ENCODE results near the gene BRD3OS. TPM values are rescaled to one million over a fixed set of nuclear protein-coding genes. Genes with fewer than 3 reads are reported as not detected.

The BRD3OS gene
- polyA plus RNA-seq, 12 donors: 8.2 to 15.7 (median 10.5) TPM; not detected in 1

- DNase-seq: no peak
Measured at GRCh38 chr9:133999851-134000265, 25.4 kb upstream of the BRD3OS start.

DNA sequence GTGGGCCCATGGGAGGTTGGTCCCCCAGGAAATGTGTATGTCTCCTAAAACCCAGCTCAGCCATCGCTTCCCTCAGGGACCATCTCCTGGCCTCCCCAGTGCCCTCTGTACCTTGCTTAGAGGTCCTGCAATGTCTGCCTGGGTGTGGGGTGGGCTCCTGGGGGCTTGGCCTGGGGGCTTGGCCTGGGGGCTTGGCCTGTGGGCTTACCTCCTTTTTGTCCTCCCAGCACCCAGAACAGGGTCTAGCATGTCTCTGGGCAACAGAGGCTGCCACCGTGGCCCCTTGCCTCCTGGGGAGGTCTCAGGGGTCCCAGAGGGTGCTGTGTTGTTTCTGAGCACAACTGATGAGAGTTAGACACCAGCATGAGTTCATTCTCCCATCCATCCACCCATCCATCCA, 22.5 kb upstream of the BRD3OS start:
- no peak for DNase-seq

DNA sequence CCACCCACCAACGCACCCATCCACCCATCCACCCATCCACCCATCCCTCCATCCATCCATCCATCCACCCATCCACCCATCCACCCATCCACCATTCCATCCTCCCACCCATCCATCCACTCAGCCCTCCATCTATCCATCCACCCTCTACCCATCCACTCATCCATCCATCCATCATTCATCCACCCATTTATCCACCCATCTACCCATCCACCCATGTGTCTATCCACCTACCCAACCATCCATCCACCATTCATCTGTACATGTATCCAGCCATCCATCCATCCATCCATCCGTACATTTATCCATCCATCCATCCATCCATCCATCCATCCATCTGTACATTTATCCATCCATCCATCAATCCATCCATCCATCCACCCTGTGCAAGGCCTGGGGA, 22.0 kb upstream of the BRD3OS start:
- no peak for DNase-seq

DNA sequence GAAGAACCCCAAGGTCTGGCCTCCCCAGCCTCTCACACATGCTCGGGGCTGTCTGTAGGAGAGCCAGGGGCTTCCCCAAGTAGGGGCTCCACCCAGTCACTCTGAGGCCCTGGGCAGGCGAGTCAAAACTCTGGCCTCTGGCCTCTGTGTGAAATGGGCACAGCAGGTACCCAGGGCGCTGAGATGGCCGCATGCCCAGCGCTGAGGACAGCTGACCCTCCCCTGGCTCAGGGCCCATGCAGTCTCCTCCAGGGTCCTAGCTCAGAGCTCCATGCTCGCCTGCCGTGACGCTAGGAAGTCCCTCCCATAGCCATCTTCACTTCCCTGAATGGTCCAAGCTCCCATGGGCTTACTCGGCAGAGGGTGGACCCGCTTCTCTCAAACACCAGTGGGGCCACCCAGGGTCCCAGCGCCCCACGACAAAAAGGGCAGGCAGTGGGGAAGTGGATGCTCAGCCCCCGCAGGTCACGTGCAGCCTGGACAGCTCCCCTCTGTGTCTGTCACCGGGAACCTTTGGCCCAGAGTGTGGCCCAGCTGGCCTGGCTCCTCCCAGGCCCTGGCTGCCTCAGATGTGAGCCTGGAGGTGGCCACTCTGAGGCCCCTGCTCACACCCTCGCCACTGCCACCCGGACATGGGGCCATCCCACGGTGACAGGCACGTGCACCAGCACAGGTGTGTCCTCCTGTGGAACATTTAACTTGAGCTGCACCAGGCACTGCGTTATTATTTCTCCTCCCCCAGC, 21.0 kb upstream of the BRD3OS start:
- no peak for DNase-seq

DNA sequence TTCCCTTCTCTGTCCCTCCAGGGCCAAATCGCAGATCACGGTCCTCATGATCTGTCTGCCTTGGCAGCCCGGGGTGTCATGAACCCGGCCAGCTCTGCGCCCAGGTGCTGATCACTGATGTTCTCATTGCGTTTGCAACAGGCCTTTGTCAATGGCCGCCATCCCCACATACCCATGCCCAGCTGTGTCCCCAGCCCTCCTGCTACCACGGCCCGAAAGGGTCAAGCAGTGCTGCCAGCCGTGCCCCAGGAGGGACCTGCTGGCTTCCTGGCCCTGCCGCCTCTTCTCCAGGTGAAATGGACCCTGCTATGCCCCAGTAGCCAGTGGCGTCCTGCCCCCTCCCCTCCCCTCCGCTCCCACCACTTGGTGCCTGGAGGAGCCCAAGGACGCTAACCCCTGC, 20.4 kb upstream of the BRD3OS start:
- no peak for DNase-seq

GRCh38 chr9:134005381-134005780, 19.9 kb upstream of the BRD3OS start:
- no peak for DNase-seq

DNA sequence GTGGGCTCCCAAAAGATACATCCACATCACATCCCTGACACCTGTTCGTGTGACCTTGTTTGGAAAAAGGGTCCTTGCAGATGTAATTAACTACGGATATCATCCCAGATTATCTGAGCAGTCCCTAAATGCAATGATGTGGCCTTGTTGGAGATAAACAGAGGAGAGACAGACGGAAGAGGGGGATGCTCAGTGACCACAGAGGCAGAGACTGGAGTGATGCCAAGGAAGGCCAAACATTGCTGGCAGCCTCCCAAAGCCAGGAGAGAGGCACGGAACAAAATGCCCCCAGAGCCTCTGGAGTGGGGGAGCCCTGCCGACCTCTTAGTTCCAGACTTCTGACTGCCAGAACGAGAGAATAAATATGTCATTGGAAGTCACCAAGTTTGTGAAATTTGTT, 18.1 kb upstream of the BRD3OS start:
- no peak for DNase-seq

DNA sequence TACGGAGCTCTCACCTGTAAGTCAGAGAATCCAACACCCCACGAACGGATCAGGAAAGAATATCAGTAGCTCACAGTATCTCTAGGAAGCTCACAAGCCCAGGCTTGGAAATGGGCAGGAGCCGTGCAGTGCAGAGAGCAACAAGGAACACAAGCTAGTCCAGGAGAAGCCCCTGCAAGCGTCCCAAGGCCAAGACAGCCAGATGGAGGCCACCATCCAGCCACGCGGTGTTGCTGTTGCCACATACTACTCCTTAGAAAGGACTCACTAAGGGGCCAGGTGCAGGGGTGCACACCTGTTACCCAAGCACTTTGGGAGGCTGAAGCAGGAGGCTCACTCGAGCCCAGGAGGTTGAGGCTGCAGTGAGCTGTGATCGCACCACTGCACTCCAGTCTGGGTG, 17.7 kb upstream of the BRD3OS start:
- DNase-seq: no peak

- no peak for DNase-seq
Measured at GRCh38 chr9:134010310-134011173, 14.7 kb upstream of the BRD3OS start.

DNA sequence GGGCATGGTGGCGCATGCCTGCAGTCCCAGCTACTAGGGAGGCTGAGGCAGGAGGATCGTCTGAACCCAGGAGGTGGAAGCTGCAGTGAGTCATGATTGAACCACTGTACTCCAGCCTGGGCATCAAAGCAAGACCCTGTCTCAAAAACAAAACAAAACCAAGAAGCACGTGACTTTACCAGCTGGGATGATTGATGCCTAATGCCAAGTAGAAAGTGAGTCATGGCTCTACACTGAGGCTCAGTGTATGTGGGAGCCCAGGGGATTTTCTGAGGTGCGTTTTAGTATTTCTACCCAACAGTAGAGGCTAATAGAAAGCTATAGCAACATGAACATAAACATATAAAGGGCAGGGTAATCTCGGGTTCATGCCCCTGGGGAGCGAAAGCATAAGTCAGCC, 13.9 kb upstream of the BRD3OS start:
- no peak for DNase-seq

GRCh38 chr9:134014946-134015345, 10.3 kb upstream of the BRD3OS start:
- DNase-seq: no peak

GRCh38 chr9:134024214-134024792, 978 bp upstream of the BRD3OS start:
- no peak for DNase-seq

GRCh38 chr9:134025606-134026541, 593 bp downstream of the BRD3OS start:
- DNase-seq: no peak

DNA sequence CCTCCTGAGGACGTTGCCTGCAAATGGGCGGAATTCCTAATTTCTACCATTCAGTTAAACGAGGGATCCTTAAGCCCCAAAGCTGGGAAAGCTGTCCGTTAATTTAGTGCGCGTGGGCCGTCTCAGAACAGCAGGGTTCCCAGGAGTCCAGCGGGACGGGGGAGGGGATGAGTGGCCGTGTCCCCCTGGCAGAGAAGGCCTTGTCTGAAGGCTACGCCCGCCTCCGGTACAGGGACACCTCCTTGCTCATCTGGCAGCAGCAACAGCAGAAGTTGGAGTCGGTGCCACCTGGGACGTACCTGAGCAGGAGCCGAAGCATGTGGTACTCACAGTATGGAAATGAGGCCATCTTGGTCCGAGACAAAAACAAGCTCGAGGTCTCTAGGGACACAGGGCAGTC, 1.3 kb downstream of the BRD3OS start:
- no peak for DNase-seq

- no peak for DNase-seq
Measured at GRCh38 chr9:134026981-134027380, 1.7 kb downstream of the BRD3OS start.

DNA sequence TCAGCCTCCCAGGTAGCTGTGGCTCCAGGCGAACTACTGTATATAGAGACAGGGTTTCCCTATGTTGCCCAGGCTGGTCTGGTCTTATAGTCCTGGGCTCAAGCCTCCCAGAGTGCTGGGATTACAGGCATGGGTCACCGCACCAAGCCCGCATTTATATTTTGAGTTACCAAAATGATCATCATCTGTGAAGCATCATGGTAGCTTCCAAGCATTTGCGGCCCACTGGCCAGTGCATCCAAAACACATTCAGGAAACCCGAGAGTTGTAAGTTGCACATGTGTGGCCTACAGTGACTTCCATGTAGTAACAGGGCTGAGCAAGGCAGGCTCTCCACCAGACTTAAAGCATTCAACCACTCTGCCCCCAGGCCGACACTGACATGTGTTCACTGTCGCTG, 2.3 kb downstream of the BRD3OS start:
- DNase-seq: no peak

DNA sequence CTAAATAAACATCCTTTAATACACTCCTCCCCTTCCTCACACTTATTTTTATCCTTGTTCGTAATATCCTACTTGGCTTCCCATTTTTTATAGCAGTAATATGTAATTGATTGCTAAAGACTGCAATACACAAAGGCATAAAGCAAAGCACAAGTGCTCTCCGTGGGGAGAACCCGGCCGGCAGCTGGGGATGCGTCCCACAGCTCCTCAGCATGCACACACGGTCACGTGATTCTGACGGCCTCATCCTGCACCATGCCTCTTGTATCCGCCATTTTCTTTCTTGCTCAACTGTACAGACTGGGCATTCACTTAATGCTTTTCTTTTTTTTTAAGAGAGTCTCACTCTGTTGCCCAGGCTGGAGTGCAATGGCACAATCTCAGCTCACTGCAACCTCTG, 2.8 kb downstream of the BRD3OS start:
- no peak for DNase-seq

DNA sequence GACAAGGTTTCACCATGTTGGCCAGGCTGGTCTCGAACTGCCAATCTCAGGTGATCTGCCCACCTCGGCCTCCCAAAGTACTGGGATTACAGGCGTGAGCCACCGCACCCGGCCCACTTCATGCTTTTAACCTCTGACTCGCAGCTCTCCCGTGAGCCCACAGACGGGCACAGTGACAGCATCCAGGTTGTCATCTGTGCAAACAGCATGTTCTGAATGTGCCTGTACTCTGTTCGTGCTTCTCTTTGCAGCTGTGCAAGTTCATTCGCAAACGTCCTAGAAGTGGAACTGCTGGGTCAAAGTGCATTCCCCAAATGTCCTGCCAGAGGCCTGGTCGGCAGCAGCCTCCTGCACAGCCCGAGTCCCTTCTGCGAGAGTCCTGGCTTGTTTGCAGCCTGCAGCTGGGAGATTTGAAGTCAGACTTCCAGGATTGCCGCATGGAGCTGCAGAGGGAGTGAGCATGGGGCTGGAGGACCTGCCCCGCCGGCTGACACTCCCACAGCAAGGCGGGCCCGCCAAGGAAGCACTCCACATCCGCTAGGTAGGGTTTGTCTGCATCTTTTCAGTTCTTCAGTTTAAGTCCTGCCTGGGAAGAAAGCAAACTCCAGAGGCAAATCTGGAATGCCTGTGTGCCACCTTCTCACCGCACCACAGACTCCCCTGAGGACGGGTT, 3.4 kb downstream of the BRD3OS start:
- no peak for DNase-seq

DNA sequence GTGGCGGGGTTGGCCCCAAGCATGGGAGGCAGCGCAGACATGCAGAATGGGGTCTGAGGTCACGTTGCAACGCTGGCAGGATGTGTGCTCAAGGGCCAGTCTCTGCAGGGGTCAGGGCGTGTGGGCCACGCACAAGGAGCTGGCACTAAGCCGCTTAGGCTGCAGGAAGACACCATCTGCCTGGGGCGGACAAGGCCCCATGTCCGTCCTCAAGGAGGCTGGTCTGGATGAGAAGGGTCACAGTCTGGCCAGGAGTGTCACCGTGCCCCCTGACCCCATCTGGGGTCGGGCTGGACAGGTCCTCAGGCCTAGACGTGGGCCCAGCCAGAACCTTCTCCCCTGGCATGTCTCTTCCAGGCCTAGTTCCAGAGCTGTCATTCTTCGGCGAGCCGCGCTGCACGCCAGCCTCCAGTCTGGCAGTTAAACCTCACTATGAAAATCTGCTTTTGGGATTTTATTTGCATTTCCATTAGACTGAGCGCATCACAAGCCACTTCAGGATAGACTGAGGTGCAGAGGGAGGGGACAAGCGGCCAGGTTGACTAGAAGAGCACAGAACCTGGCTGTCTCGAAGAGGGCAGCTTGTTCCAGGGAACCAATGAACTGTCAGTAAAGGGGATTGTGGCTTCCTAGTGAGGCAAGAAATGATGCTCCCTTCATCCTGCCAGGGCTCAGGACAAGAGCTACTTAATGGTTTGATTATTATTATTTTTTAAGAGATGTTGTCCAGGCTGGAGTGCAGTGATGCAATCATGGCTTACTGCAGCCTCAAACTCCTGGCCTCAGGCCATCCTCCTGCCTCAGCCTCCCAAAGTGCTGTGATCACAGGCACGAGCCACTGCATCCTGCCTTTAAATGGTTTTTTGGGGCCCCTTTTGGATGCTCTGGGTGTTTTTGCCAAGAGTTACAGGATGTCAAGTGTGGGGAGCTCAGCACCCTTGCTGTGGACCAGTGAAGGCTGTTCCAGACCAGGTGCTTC, 4.3 kb downstream of the BRD3OS start:
- no peak for DNase-seq

All from muscle of arm (tissue), 12 donors.